K562 (cell line): Measurements from ENCODE around the gene DNAJB7. TPM values are rescaled to one million over a fixed set of nuclear protein-coding genes. Genes with fewer than 3 reads are reported as not detected.

Source experiments
- BHLHE40 ChIP-seq: IDR thresholded peaks from 2 replicates; pipeline ENCODE4 v1.6.1; 2011; ENCODE audit warnings: low read length, improper control_type of control experiment
- CBFB ChIP-seq: sonication (generic); formaldehyde crosslinking; IDR thresholded peaks from 2 replicates; pipeline ENCODE4 v1.4.0; 2020; ENCODE audit warnings: mild to moderate bottlenecking, missing genetic modification reagents
- CHCHD3 ChIP-seq: fragments of 250-450 bp; sonication (Bioruptor Pico); IDR thresholded peaks from 2 replicates; pipeline ENCODE4 v2.1.2; 2022; ENCODE audit warnings: mild to moderate bottlenecking
- EP300 ChIP-seq: IDR thresholded peaks from 2 replicates; pipeline ENCODE4 v1.6.1; 2012; ENCODE audit warnings: low read length, improper control_type of control experiment
- HDAC2 ChIP-seq: fragments of 450-650 bp; IDR thresholded peaks from 2 replicates; pipeline ENCODE4 v1.6.1; 2016; ENCODE audit warnings: mild to moderate bottlenecking
- MECOM ChIP-seq: fragments of 250-450 bp; sonication (Bioruptor Pico); IDR thresholded peaks from 2 replicates; pipeline ENCODE4 v1.8.0; 2022; ENCODE audit warnings: inconsistent platforms
- NFIC ChIP-seq: fragments of 450-650 bp; IDR thresholded peaks from 2 replicates; pipeline ENCODE4 v1.6.1; 2017; ENCODE audit warnings: mild to moderate bottlenecking, inconsistent platforms
- PHF8 ChIP-seq: fragments of 200-600 bp; sonication (generic); IDR thresholded peaks from 2 replicates; pipeline ENCODE4 v1.6.1; 2012; ENCODE audit warnings: mixed run types, mild to moderate bottlenecking, inconsistent platforms, low read length, moderate library complexity, borderline replicate concordance
- RFX7 ChIP-seq: fragments of 250-450 bp; sonication (Bioruptor Pico); IDR thresholded peaks from 2 replicates; pipeline ENCODE4 v1.5.1; 2021; ENCODE audit warnings: mild to moderate bottlenecking
- SMARCE1 ChIP-seq: fragments of 450-650 bp; IDR thresholded peaks from 2 replicates; pipeline ENCODE4 v1.7.1; 2016; ENCODE audit warnings: mild to moderate bottlenecking
- TAL1 ChIP-seq: fragments of 450-650 bp; IDR thresholded peaks from 2 replicates; pipeline ENCODE4 v1.6.1; 2016; ENCODE audit warnings: mild to moderate bottlenecking
- WHSC1 ChIP-seq: IDR thresholded peaks from one replicate; pipeline ENCODE4 v1.6.1; 2012; ENCODE audit warnings: low read length, control low read depth, inconsistent platforms
- ZBED1 ChIP-seq: IDR thresholded peaks from 2 replicates; pipeline ENCODE4 v1.6.1; 2014
- ZBTB17 ChIP-seq: fragments of 450-650 bp; formaldehyde crosslinking; IDR thresholded peaks from 2 replicates; pipeline ENCODE4 v1.4.0; 2020; ENCODE audit warnings: mild to moderate bottlenecking
- ZNF592 ChIP-seq: fragments of 450-650 bp; IDR thresholded peaks from 2 replicates; pipeline ENCODE4 v1.6.1; 2017; ENCODE audit warnings: antibody characterized with exemption, mild to moderate bottlenecking
- polyA plus RNA-seq, 8 experiments: library from polyadenylated mRNA; depleted of rRNA in 4 of 8; stranded (reverse) in 5 of 8; unstranded in 3 of 8; fragments of >200 nt; fragmentation: Nextera tagmentation in 2 of 8; fragmentation: Illumina TruSeq in 1 of 8; extraction: Ambion mirVana in 2 of 8; extraction: Trizol in 1 of 8; gene quantifications; 2 replicates each; pipeline versions ENCODE4 v1.2.1 to v1.2.3, GENCODE V29; 2011 to 2014; ENCODE audit warnings: inconsistent platforms in 1 of 8, missing spikeins in 1 of 8
- total RNA-seq, 7 experiments: library from RNA; depleted of rRNA in 6 of 7; stranded (reverse); fragments of >200 nt in 6 of 7; fragmentation: Illumina TruSeq in 2 of 7; extraction: Trizol in 2 of 7; gene quantifications; 2 replicates each; pipeline versions ENCODE4 v1.2.1 to v1.2.3, GENCODE V29; 2011 to 2021; ENCODE audit warnings: low replicate concordance in 1 of 7
- TF ChIP-seq, protein P1 (sequence below): fragments of 450-650 bp; conservative IDR thresholded peaks from 2 replicates; pipeline ENCODE4 v1.6.1; 2016; ENCODE audit warnings: missing genetic modification characterization, low read depth, mild to moderate bottlenecking, control low read depth, missing compliant biosample characterization
- TF ChIP-seq, protein P2 (sequence below), 2 experiments: fragments of 450-650 bp; IDR thresholded peaks; 2 replicates each; pipeline ENCODE4 v1.6.1; 2018; ENCODE audit warnings: mild to moderate bottlenecking in 2 of 2, low read depth in 1 of 2; ENCODE audit not compliant: partially characterized antibody in 2 of 2
- TF ChIP-seq, protein P3 (sequence below): fragments of 250-450 bp; sonication (Bioruptor Pico); IDR thresholded peaks from 2 replicates; pipeline ENCODE4 v1.8.0; 2022; ENCODE audit warnings: inconsistent platforms, mild to moderate bottlenecking, moderate library complexity, borderline replicate concordance

The DNAJB7 gene
- total and polyA plus RNA-seq, 9 of the 15 experiments (the other 6 are each of a cell fraction or from before 2014, with no cell fraction given), result 0.13 to 0.21 TPM; not detected in 7

GRCh38 chr22:40818747-40819598 lies 42.9 kb downstream of the DNAJB7 start, which contains the start of gene SLC25A17 (continued):
- TF ChIP-seq, protein P1, sequence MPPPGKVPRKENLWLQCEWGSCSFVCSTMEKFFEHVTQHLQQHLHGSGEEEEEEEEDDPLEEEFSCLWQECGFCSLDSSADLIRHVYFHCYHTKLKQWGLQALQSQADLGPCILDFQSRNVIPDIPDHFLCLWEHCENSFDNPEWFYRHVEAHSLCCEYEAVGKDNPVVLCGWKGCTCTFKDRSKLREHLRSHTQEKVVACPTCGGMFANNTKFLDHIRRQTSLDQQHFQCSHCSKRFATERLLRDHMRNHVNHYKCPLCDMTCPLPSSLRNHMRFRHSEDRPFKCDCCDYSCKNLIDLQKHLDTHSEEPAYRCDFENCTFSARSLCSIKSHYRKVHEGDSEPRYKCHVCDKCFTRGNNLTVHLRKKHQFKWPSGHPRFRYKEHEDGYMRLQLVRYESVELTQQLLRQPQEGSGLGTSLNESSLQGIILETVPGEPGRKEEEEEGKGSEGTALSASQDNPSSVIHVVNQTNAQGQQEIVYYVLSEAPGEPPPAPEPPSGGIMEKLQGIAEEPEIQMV (tag), result no peak
- no peak for TF ChIP-seq CHCHD3
- 0 out of 2 replicates have a peak, but pooled peaks have one; percentile 47 for TF ChIP-seq HDAC2
- TF ChIP-seq CBFB (CRISPR knock-in tag), result no peak
- peak; percentile 68; the same call in 1 of the 2 replicates for TF ChIP-seq PHF8
- no peak for TF ChIP-seq NFIC
- TF ChIP-seq BHLHE40, result peak; percentile 78
- peak; percentile 46; the same call in 1 of the 2 replicates for TF ChIP-seq ZNF592
- TF ChIP-seq WHSC1, result no peak
- no peak for TF ChIP-seq RFX7 (CRISPR knock-in tag)
- 0 out of 2 replicates have a peak, but pooled peaks have one; percentile 9 for TF ChIP-seq SMARCE1
- TF ChIP-seq MECOM (CRISPR knock-in tag), result no peak
- TF ChIP-seq, protein P2, sequence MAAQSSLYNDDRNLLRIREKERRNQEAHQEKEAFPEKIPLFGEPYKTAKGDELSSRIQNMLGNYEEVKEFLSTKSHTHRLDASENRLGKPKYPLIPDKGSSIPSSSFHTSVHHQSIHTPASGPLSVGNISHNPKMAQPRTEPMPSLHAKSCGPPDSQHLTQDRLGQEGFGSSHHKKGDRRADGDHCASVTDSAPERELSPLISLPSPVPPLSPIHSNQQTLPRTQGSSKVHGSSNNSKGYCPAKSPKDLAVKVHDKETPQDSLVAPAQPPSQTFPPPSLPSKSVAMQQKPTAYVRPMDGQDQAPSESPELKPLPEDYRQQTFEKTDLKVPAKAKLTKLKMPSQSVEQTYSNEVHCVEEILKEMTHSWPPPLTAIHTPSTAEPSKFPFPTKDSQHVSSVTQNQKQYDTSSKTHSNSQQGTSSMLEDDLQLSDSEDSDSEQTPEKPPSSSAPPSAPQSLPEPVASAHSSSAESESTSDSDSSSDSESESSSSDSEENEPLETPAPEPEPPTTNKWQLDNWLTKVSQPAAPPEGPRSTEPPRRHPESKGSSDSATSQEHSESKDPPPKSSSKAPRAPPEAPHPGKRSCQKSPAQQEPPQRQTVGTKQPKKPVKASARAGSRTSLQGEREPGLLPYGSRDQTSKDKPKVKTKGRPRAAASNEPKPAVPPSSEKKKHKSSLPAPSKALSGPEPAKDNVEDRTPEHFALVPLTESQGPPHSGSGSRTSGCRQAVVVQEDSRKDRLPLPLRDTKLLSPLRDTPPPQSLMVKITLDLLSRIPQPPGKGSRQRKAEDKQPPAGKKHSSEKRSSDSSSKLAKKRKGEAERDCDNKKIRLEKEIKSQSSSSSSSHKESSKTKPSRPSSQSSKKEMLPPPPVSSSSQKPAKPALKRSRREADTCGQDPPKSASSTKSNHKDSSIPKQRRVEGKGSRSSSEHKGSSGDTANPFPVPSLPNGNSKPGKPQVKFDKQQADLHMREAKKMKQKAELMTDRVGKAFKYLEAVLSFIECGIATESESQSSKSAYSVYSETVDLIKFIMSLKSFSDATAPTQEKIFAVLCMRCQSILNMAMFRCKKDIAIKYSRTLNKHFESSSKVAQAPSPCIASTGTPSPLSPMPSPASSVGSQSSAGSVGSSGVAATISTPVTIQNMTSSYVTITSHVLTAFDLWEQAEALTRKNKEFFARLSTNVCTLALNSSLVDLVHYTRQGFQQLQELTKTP (IDR thresholded peaks at IDR 0.05; ENCODE audit: low read depth in 1 of 2, partially characterized antibody in 2 of 2), result peak in 1 of 2 experiments; percentile 26
- TF ChIP-seq EP300, result no peak
- TF ChIP-seq ZBTB17 (CRISPR knock-in tag), result no peak
- TF ChIP-seq ZBED1, result no peak
- TF ChIP-seq TAL1, result no peak
- TF ChIP-seq, protein P3, sequence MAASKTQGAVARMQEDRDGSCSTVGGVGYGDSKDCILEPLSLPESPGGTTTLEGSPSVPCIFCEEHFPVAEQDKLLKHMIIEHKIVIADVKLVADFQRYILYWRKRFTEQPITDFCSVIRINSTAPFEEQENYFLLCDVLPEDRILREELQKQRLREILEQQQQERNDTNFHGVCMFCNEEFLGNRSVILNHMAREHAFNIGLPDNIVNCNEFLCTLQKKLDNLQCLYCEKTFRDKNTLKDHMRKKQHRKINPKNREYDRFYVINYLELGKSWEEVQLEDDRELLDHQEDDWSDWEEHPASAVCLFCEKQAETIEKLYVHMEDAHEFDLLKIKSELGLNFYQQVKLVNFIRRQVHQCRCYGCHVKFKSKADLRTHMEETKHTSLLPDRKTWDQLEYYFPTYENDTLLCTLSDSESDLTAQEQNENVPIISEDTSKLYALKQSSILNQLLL, result no peak
